ENCODE data around the gene KCNJ16.

GRCh38 chr17:70171159-70171558, 96.1 kb downstream of the KCNJ16 start:
- TF ChIP-seq POLR2A (IDR thresholded peaks at IDR 0.05; ENCODE audit: low read depth, low read length) (no peak), POLR2AphosphoS5 (IDR thresholded peaks at IDR 0.05; ENCODE audit: low read depth, low read length) (no peak)
